Raji (cell line): ENCODE data around the gene HDDC2.

Experiments
- POLR2A ChIP-seq: IDR thresholded peaks from 2 replicates; pipeline ENCODE4 v1.6.1; 2011; ENCODE audit warnings: low read depth, low read length, control low read depth; ENCODE audit not compliant: insufficient read depth

HDDC2 gene

DNA sequence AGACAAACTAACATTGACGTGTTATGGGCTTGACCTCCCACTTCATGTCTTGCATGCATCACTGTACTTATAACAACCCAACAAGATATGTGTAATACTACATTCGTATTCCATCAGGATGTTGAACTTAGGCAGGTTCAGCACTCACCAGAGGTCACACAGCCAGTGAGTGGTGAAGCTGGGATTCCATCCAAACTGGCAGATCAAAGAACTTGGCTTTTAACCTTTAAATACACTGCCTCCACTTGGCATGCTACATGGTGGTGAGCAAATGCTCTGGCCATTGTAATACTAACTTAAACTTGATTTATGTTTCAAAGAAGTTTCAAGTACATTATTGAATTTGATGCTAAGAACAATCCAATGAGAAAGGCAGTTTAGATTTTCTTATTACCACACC is 10.7 kb upstream of the HDDC2 start:
- TF ChIP-seq POLR2A, result no peak

GRCh38 chr6:125310994-125311649 is 9.4 kb upstream of the HDDC2 start:
- TF ChIP-seq POLR2A, result no peak

DNA sequence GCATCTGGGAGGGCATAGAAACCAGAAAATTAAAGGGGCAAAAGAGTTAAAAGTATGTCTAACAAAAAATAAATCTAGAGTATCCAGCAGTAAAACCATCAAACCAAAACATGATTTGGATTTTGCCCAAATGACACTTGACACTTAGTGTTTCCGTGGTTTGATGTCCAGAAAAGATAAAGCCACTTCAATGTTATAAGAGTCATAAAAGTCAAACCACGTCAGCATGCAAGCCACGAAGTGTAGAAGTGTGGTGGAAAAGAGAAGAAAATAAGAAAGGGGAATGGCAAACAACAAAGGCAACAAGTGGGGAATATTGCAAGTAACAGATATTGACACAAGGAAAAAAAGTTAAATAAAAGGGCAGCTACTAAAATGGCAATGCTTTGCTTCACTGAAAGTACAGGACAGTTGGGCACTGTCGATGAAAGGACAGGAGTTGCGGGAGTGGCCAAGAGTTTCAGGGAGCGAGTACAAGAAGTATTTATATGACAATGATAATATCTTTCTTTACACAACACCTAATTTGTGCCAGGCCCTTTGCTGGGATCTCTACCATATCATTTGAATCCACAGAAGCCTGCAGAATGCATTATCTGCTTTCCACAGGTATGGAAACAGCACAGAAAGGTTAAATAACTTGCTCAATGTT is 6.3 kb upstream of the HDDC2 start:
- no peak for TF ChIP-seq POLR2A

- TF ChIP-seq POLR2A, result no peak
Observed at GRCh38 chr6:125307150-125307838, 5.5 kb upstream of the HDDC2 start.

- TF ChIP-seq POLR2A, result no peak
Observed at GRCh38 chr6:125306756-125307149, 5.0 kb upstream of the HDDC2 start.

DNA sequence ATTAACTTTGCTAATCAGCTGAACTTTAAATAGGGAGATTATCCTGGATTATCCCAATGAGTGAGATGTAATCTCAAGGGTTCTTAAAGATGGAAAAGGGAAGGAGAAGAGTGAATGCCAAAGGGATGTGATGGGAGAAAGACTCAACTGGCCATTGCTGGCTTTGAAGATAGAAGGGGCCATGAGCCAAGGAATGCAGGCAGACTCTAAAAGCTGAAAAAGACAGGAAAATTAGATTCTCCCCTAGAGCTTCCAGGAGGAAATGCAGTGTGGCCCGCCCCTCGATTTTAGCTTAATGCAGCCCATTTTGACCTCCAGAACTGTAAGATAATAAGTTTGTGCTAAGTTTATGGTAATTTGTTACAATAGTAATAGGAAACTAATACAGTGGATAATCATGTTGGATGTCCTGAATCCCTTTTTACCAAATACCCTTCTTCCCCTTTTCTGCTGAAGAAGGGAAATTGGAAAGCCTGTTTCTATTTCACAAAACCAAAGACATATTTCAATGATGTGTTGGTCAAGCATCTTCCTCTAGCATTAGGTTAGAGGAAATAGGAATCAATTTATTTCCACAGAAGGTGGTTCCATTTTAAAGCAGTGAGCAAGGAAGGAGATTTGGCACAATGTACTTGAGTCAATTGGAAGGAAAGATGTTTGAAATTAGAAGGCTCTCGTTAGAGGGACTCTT is 3.3 kb upstream of the HDDC2 start:
- no peak for TF ChIP-seq POLR2A

DNA sequence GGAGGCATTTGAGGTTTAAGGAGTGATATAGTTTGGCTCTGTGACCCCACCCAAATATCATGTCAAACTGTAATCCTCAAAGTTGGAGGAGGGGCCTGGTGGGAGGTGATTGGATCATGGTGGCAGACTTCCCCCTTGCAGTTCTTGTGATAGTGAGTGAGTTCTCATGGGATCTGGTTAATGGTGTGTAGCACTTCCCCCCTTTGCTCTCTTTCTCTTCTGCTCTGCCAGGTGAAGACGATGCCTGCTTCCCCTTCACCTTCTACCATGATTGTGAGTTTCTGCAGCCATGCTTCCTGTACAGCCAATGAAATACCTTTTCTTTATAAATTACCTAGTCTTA is 1.7 kb upstream of the HDDC2 start:
- TF ChIP-seq POLR2A, result no peak

GRCh38 chr6:125302840-125303511 is 1.2 kb upstream of the HDDC2 start:
- no peak for TF ChIP-seq POLR2A

DNA sequence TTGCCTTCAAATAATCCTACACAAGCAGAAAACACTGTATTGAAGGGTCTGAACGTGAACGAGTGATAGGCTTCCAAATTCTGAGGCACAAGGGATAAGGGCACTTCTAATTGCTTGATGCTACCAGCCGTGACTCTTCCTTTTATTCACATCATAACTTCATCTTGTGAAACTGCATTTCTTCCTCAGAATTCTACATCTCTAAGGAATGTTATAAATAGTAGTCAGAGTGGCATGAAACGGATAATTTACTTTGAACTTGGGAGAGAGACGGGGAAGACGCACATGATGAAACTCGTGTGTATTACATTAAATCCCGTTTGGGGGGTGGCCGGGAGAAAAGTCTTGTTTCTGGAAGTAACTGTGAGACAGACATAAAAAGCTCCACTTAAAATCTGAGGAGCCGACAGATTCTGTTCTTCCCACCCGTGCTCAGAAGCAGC is 754 bp downstream of the HDDC2 start:
- no peak for TF ChIP-seq POLR2A

- TF ChIP-seq POLR2A, result no peak
Observed at GRCh38 chr6:125299257-125299656, 2.5 kb downstream of the HDDC2 start.

GRCh38 chr6:125296471-125296870 is 5.3 kb downstream of the HDDC2 start:
- no peak for TF ChIP-seq POLR2A

- TF ChIP-seq POLR2A, result no peak
Observed at GRCh38 chr6:125294925-125295324, 6.8 kb downstream of the HDDC2 start.

DNA sequence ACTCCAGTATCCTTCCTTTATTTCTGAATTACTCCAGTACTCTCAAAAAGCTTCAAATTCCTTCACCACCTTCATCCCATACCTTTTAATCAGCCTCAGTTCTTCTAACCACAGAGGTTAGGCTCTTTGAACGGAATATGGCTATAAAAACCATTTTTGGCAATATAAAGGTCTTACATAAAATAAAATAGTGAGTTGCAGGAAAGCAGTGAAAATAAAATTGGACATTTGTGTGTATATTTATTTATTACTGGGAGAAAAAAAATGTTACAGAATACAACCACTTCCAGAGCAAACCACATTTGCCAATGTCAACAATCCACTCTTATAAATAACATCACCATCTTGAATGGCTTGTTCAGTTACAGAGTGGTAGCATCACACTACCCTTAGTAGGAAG is 7.7 kb downstream of the HDDC2 start:
- no peak for TF ChIP-seq POLR2A

GRCh38 chr6:125293587-125293986 is 8.2 kb downstream of the HDDC2 start:
- TF ChIP-seq POLR2A, result no peak

GRCh38 chr6:125287718-125288117 is 14.0 kb downstream of the HDDC2 start:
- no peak for TF ChIP-seq POLR2A
